Peyer's patch (tissue), 4 donors: ENCODE results near the gene MFRP.

Source experiments
- POLR2A ChIP-seq, 2 donors: fragments of 450-650 bp; IDR thresholded peaks; one replicate each; pipeline ENCODE4 v1.5.1; 2017; ENCODE audit warnings: antibody characterized with exemption in 2 of 2, mild to moderate bottlenecking in 2 of 2, moderate library complexity in 2 of 2
- TF ChIP-seq, protein P1 (sequence below), 6 experiments: fragments of 450-650 bp in 4 of 6; fragments of 200-600 bp in 2 of 6; sonication (generic) in 1 of 6; IDR thresholded peaks; one replicate each; pipeline ENCODE4 v1.5.1; 2017 to 2019; ENCODE audit warnings: antibody characterized with exemption in 6 of 6, mild to moderate bottlenecking in 3 of 6, moderate library complexity in 1 of 6

DNA sequence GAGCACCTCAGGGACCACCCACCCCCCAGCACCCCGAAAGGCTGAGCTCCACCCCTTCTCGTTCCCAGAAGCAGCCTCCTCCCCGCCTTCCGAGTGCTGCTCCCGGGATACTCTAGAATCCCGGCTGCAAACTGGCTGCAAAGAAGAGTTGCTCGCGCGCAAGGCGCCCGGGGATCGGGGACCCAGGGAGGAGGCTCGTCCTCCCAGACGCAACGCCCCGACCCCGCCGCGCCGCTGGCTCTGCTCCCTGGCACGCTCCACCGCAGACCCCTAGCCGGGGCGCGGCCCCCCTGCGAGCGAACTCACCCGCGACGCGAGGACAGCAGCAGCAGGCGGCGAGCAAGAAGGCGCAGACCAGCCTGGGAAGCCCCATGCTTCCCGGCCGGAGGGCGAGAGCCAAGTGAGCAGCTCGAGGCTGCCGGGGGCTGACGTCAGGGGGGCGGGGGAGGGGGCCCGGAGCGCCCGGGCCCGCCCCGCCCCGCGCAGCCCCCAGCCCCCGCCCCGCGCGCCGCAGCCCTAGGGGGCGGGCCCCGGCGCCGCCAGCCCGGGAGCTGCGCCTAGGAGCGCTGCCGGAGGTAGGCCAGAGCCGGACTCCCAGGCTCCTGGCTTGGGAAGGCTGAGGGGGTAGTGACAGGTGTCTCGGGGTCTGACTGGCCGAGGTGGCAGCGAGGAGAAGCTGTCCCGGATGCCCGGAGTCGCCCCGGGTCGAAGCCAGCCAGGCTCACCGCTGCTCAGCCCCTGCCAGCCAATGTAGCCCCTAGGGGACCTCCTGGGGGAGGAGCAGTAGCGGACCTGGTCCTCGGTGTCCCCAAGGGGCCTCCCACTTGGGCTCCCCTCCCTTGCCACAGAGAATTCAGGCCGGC is 29.5 kb downstream of the MFRP start, which contains the start of gene MCAM:
- TF ChIP-seq, protein P1, sequence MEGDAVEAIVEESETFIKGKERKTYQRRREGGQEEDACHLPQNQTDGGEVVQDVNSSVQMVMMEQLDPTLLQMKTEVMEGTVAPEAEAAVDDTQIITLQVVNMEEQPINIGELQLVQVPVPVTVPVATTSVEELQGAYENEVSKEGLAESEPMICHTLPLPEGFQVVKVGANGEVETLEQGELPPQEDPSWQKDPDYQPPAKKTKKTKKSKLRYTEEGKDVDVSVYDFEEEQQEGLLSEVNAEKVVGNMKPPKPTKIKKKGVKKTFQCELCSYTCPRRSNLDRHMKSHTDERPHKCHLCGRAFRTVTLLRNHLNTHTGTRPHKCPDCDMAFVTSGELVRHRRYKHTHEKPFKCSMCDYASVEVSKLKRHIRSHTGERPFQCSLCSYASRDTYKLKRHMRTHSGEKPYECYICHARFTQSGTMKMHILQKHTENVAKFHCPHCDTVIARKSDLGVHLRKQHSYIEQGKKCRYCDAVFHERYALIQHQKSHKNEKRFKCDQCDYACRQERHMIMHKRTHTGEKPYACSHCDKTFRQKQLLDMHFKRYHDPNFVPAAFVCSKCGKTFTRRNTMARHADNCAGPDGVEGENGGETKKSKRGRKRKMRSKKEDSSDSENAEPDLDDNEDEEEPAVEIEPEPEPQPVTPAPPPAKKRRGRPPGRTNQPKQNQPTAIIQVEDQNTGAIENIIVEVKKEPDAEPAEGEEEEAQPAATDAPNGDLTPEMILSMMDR (IDR thresholded peaks at IDR 0.05), result no peak
- TF ChIP-seq POLR2A (IDR thresholded peaks at IDR 0.05), result no peak
